Activated CD8-positive, alpha-beta T cell treated with anti-CD3 and anti-CD28 coated beads for 36 hours (primary cell): ENCODE data around the gene PIM1. TPM values are rescaled to one million over a fixed set of nuclear protein-coding genes. Genes with fewer than 3 reads are reported as not detected.
A peak's percentile ranks its signal among the peaks of the same experiment; 100 is the strongest.

Source experiments
- ATAC-seq: fragments of 200-7000 bp; cut with Tn5 transposase; one replicate; pipeline ENCODE4 v1.10.0; 2021; ENCODE audit warnings: mild to moderate bottlenecking, moderate library complexity
- CTCF ChIA-PET: fragments of 350-600 bp; sonication (Branson Sonifier 250); formaldehyde crosslinking; loops from one replicate; lab custom pipeline; 2021; ENCODE audit warnings: antibody characterized with exemption; lab: Charles Lee
- POLR2A ChIA-PET: fragments of 350-600 bp; sonication (Branson Sonifier 250); formaldehyde crosslinking; loops from one replicate; lab custom pipeline; 2021; ENCODE audit warnings: antibody characterized with exemption; lab: Charles Lee
- DNase-seq: peaks from one replicate; pipeline ENCODE4 v3.0.0-alpha.2; 2020
- H3K27ac Mint-ChIP-seq: one replicate; pipeline ENCODE4 v1.8.0; 2021; ENCODE audit warnings: mild to moderate bottlenecking, mixed read lengths
- H3K27me3 Mint-ChIP-seq: one replicate; pipeline ENCODE4 v1.8.0; 2021; ENCODE audit warnings: mixed read lengths
- H3K36me3 Mint-ChIP-seq: one replicate; pipeline ENCODE4 v1.8.0; 2021; ENCODE audit warnings: low read depth, mixed read lengths
- H3K4me1 Mint-ChIP-seq: one replicate; pipeline ENCODE4 v1.8.0; 2021; ENCODE audit warnings: low read depth, mixed read lengths
- H3K4me3 Mint-ChIP-seq: one replicate; pipeline ENCODE4 v1.8.0; 2021; ENCODE audit warnings: mild to moderate bottlenecking, moderate library complexity, mixed read lengths
- H3K9me3 Mint-ChIP-seq: one replicate; pipeline ENCODE4 v1.8.0; 2021; ENCODE audit warnings: mixed read lengths
- intact Hi-C: fragments of 100-400 bp; cut with micrococcal nuclease; formaldehyde crosslinking; loops from one replicate; pipeline ENCODE4 v1.10.0; 2022
- total RNA-seq, 2 experiments: library from RNA; stranded (reverse); gene quantifications; one replicate each; pipeline ENCODE4 v1.2.3, GENCODE V29; 2021
- TF ChIP-seq, protein P1 (sequence below): fragments of 200-600 bp; IDR thresholded peaks from one replicate; pipeline ENCODE4 v1.8.0; 2022; ENCODE audit warnings: antibody characterized with exemption, mild to moderate bottlenecking

PIM1 gene
- total RNA-seq, 2 experiments from 2014 or later, result 293 to 305 TPM

- intact Hi-C loops, result no loop called here
- ChIA-PET CTCF (interaction anchor here (3.3 to 18.8 kb wide), 5 partner anchors 9 to 148 kb away, joined by 25 to 502 read pairs (median 226); no protein-coding TSS in a partner anchor), POLR2A (interaction anchor here (1.1 to 13.5 kb wide), 12 partner anchors 8 to 299 kb away, joined by 3 to 261 read pairs (median 46); partner anchors contain the start of genes MTCH1 and PPIL1)
- H3K27ac Mint-ChIP-seq, result peak overlapping the region; percentile 91
- ATAC-seq (no peak), DNase-seq (no peak)
- peak overlapping the region; percentile 84 for H3K4me3 Mint-ChIP-seq
- H3K4me1 Mint-ChIP-seq, result peaks cover 57% of the 10 kb centered on the region
- no peaks in the 10 kb centered on the region for H3K9me3 Mint-ChIP-seq
- peaks cover 68% of the 10 kb centered on the region for H3K36me3 Mint-ChIP-seq
- TF ChIP-seq, protein P1, sequence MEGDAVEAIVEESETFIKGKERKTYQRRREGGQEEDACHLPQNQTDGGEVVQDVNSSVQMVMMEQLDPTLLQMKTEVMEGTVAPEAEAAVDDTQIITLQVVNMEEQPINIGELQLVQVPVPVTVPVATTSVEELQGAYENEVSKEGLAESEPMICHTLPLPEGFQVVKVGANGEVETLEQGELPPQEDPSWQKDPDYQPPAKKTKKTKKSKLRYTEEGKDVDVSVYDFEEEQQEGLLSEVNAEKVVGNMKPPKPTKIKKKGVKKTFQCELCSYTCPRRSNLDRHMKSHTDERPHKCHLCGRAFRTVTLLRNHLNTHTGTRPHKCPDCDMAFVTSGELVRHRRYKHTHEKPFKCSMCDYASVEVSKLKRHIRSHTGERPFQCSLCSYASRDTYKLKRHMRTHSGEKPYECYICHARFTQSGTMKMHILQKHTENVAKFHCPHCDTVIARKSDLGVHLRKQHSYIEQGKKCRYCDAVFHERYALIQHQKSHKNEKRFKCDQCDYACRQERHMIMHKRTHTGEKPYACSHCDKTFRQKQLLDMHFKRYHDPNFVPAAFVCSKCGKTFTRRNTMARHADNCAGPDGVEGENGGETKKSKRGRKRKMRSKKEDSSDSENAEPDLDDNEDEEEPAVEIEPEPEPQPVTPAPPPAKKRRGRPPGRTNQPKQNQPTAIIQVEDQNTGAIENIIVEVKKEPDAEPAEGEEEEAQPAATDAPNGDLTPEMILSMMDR, result no peak
- no peaks in the 10 kb centered on the region for H3K27me3 Mint-ChIP-seq
Observed at GRCh38 chr6:37174196-37174514, 4.2 kb downstream of the PIM1 start.

DNA sequence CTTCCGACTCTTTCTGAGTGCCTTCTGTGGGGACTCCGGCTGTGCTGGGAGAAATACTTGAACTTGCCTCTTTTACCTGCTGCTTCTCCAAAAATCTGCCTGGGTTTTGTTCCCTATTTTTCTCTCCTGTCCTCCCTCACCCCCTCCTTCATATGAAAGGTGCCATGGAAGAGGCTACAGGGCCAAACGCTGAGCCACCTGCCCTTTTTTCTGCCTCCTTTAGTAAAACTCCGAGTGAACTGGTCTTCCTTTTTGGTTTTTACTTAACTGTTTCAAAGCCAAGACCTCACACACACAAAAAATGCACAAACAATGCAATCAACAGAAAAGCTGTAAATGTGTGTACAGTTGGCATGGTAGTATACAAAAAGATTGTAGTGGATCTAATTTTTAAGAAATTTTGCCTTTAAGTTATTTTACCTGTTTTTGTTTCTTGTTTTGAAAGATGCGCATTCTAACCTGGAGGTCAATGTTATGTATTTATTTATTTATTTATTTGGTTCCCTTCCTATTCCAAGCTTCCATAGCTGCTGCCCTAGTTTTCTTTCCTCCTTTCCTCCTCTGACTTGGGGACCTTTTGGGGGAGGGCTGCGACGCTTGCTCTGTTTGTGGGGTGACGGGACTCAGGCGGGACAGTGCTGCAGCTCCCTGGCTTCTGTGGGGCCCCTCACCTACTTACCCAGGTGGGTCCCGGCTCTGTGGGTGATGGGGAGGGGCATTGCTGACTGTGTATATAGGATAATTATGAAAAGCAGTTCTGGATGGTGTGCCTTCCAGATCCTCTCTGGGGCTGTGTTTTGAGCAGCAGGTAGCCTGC, 4.8 kb downstream of the PIM1 start:
- ChIA-PET POLR2A (interaction anchor here (1.5 to 13.5 kb wide), 9 partner anchors 8 to 189 kb away, joined by 3 to 261 read pairs (median 96); partner anchors contain the start of gene MTCH1), CTCF (interaction anchor here (7.3 to 18.8 kb wide), 4 partner anchors 14 to 149 kb away, joined by 57 to 502 read pairs (median 252); no protein-coding TSS in a partner anchor)
- intact Hi-C loops, result no loop called here
- Mint-ChIP-seq H3K9me3 (no peaks in the 10 kb centered on the region), H3K27ac (peak overlapping the region; percentile 91), H3K4me1 (peaks cover 55% of the 10 kb centered on the region), H3K4me3 (peak overlapping the region; percentile 84), H3K36me3 (peaks cover 68% of the 10 kb centered on the region), H3K27me3 (no peaks in the 10 kb centered on the region)
- no peak for ATAC-seq
- DNase-seq, result no peak
- TF ChIP-seq, protein P1, result no peak

DNA sequence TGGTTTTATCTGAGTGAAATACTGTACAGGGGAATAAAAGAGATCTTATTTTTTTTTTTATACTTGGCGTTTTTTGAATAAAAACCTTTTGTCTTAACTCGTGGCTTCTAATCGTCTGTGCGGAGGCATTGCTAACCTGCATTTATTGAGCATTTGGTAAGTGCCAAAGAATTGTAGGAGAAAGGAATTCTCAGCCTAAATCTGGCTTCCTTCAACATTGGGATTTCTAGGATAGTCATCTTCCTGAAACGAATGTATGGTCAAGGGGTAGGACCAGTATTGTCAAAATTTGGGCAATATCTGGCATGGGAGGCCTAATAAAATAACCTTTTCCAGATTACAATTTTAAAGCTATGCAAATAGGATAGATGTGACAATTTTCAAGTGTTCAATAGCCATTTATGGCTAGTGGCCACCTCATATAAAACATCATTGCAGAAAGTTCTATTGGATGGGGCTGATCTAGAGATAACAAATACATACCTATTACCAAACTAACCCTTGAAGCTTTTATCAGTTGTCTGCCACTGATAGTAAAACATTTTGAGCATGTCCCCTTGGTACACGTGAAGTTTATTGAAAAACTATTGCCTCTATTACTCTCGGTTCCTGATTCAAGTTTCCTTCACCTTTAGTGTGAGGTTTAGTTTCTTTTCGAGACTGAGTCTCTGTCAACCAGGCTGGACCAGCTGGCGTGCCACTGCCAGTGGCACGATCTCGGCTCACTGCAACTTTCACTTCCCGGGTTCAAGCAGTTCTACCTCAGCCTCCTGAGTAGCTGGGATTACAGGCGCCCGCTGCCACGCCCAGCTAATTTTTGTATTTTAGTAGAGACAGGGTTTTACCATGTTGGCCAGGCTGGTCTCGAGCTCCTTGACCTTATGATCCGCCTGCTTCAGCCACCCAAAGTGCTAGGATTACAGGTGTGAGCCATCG, 5.6 kb downstream of the PIM1 start:
- Mint-ChIP-seq H3K27ac (peak overlapping the region; percentile 91), H3K9me3 (no peaks in the 10 kb centered on the region), H3K4me3 (peak overlapping the region; percentile 84), H3K36me3 (peaks cover 68% of the 10 kb centered on the region), H3K27me3 (no peaks in the 10 kb centered on the region), H3K4me1 (peaks cover 59% of the 10 kb centered on the region)
- POLR2A ChIA-PET, result interaction anchor here (0.7 to 13.5 kb wide), 8 partner anchors 13 to 578 kb away, joined by 3 to 261 read pairs (median 110); no protein-coding TSS in a partner anchor
- ATAC-seq, result no peak
- CTCF ChIA-PET, result interaction anchor here (0.6 to 18.8 kb wide), 5 partner anchors 13 to 325 kb away, joined by 3 to 502 read pairs (median 57); no protein-coding TSS in a partner anchor
- TF ChIP-seq, protein P1, result no peak
- peak; percentile 45 for DNase-seq
- intact Hi-C loops, result no loop called here

DNA sequence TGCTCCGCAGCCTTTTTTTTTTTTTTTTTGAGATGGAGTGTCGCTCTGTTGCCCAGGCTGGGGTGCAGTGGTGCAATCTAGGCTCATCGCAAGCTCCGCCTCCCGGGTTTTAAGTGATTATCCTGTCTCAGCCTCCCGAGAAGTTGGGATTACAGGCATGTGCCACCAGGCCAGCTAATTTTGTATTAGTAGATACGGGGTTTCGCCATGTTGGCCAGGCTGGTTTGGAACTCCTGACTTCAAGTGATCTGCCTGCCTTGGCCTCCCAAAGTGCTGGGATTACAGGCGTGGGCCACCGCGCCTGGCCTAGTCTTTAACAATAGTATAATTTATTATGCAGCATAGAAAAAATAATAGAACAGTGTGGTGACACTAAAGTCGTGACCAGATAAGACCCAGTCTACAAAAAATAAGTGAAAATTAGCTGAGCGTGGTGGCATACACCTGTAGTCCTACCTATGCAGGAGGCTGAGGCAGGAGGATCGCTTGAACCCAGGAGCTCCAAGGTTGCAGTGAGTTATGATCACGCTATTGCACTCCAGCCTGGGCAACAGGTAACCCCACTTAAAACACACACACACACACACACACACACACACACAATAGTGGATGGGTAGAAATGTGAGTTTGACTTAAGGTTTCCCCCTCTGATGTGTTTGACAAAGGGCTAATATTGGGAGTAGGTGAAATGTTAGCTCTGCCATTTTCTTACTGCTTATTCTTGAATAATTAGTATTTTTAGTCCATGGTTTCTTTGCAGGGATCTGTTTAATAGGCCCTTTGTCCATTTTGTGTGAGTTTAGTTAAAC, 6.5 kb downstream of the PIM1 start:
- ChIA-PET CTCF (interaction anchor here (1.6 to 18.8 kb wide), 5 partner anchors 12 to 150 kb away, joined by 3 to 502 read pairs (median 57); no protein-coding TSS in a partner anchor), POLR2A (interaction anchor here (0.7 to 13.5 kb wide), 8 partner anchors 12 to 416 kb away, joined by 3 to 261 read pairs (median 110); no protein-coding TSS in a partner anchor)
- no peak for ATAC-seq
- H3K4me1 Mint-ChIP-seq, result peaks cover 63% of the 10 kb centered on the region
- no peaks in the 10 kb centered on the region for H3K27me3 Mint-ChIP-seq
- no peak for DNase-seq
- intact Hi-C loops, result no loop called here
- H3K4me3 Mint-ChIP-seq, result peak overlapping the region; percentile 84
- no peaks in the 10 kb centered on the region for H3K9me3 Mint-ChIP-seq
- H3K27ac Mint-ChIP-seq, result peak overlapping the region; percentile 91
- TF ChIP-seq, protein P1, result no peak
- peaks cover 63% of the 10 kb centered on the region for H3K36me3 Mint-ChIP-seq
